T-helper 1 cell treated with Interleukin-12 subunit alpha and Interleukin-12 subunit beta and Interleukin-4 antibody, amounts not matched to agents 30 μg/mL and 1 μg/mL, for 36 hours (primary cell): ENCODE results near the gene UBXN10.

Experiments used
- H3K27ac Mint-ChIP-seq: one replicate; pipeline ENCODE4 v1.8.0; 2021; ENCODE audit warnings: mild to moderate bottlenecking, mixed read lengths
- H3K27me3 Mint-ChIP-seq: one replicate; pipeline ENCODE4 v1.8.0; 2021; ENCODE audit warnings: low read depth, mixed read lengths
- H3K36me3 Mint-ChIP-seq: one replicate; pipeline ENCODE4 v1.8.0; 2021; ENCODE audit warnings: low read depth, mixed read lengths
- H3K4me1 Mint-ChIP-seq: one replicate; pipeline ENCODE4 v1.8.0; 2021; ENCODE audit warnings: low read depth, mixed read lengths
- H3K4me3 Mint-ChIP-seq: one replicate; pipeline ENCODE4 v1.8.0; 2021; ENCODE audit warnings: mild to moderate bottlenecking, moderate library complexity, mixed read lengths
- H3K9me3 Mint-ChIP-seq: one replicate; pipeline ENCODE4 v1.8.0; 2021; ENCODE audit warnings: mixed read lengths

UBXN10 gene

GRCh38 chr1:20166051-20166450, 19.8 kb upstream of the UBXN10 start:
- Mint-ChIP-seq H3K4me3 (no peak overlapping the region), H3K4me1 (peaks cover 5% of the 10 kb centered on the region), H3K27me3 (peaks cover 5% of the 10 kb centered on the region), H3K9me3 (peaks cover 17% of the 10 kb centered on the region), H3K27ac (no peak overlapping the region), H3K36me3 (peaks cover 1% of the 10 kb centered on the region)

DNA sequence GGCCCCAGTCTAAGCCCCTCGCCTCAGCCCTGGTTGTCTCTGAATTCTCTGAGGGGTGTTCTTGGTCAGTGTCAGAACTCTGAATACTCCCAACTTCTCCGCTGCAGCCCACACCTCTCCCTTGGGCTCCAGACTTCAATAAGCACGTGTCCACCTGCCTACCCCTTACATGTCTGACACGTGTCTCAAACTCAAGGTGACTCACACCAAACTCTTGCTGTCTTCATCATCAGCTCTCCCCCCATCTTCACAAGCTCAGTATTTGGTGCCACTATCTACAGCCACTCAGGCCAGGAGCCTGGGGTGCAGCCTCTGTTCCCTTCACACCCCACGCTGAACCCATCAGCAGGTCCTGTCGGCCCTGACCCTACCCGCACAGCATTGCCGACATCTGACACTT, 18.8 kb upstream of the UBXN10 start:
- Mint-ChIP-seq H3K9me3 (peaks cover 9% of the 10 kb centered on the region), H3K4me3 (no peak overlapping the region), H3K27me3 (peaks cover 5% of the 10 kb centered on the region), H3K36me3 (peaks cover 1% of the 10 kb centered on the region), H3K27ac (no peak overlapping the region), H3K4me1 (peaks cover 12% of the 10 kb centered on the region)

DNA sequence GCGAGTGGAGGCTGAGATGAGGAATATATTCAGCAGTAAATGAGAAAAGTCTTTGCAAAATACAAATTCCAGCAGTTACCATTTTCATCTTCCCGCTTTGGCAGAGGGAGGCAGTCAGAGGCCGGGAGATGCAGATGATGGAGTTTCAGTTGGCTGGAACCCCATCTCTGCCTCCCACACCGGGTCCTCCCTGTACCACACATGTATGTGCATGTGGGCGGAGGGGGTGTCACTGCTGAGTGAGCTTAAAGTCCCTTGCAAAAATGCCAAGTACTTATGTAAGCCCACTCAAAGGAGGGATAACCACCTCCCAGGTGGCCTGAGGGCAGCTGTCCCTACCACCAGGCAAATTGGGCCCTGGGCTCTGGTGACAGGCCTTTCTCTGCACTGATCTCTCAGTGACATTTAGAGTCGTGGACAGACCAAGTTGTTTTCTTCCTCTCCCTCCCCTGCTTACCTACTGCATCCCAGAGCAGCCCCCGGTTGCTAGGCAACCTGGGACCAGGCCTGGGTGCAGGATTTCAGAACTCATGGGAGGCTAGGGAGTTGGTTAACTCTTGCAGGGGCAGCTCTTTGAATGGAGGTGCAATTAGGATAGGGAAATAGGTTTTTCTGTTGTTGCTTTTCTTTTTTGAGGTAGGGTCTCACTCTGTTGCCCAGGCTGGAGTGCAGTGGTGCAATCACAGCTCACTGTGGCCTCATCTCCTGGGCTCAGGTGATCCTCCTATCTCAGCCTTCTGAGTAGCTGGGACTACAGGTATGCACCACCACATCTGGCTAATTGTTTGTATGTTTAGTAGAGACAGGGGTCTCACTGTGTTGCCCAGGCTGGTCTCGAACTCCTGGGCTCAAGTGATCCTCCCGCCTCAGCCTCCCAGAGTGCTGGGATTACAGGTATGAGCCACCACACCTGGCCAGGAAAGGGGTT, 17.1 kb upstream of the UBXN10 start:
- Mint-ChIP-seq H3K4me3 (no peak overlapping the region), H3K27me3 (peaks cover 5% of the 10 kb centered on the region), H3K27ac (no peak overlapping the region), H3K4me1 (peaks cover 15% of the 10 kb centered on the region), H3K9me3 (peaks cover 3% of the 10 kb centered on the region), H3K36me3 (peaks cover 1% of the 10 kb centered on the region)

GRCh38 chr1:20169932-20170331, 16.0 kb upstream of the UBXN10 start:
- no peak overlapping the region for H3K4me3 Mint-ChIP-seq
- peaks cover 5% of the 10 kb centered on the region for H3K27me3 Mint-ChIP-seq
- peaks cover 3% of the 10 kb centered on the region for H3K9me3 Mint-ChIP-seq
- H3K27ac Mint-ChIP-seq = no peak overlapping the region
- no peaks in the 10 kb centered on the region for H3K36me3 Mint-ChIP-seq
- H3K4me1 Mint-ChIP-seq = peaks cover 19% of the 10 kb centered on the region

- Mint-ChIP-seq H3K27ac (no peak overlapping the region), H3K4me1 (peaks cover 25% of the 10 kb centered on the region), H3K36me3 (no peaks in the 10 kb centered on the region), H3K4me3 (no peak overlapping the region), H3K27me3 (no peaks in the 10 kb centered on the region), H3K9me3 (no peaks in the 10 kb centered on the region)
Measured at GRCh38 chr1:20172033-20172590, 13.8 kb upstream of the UBXN10 start.

DNA sequence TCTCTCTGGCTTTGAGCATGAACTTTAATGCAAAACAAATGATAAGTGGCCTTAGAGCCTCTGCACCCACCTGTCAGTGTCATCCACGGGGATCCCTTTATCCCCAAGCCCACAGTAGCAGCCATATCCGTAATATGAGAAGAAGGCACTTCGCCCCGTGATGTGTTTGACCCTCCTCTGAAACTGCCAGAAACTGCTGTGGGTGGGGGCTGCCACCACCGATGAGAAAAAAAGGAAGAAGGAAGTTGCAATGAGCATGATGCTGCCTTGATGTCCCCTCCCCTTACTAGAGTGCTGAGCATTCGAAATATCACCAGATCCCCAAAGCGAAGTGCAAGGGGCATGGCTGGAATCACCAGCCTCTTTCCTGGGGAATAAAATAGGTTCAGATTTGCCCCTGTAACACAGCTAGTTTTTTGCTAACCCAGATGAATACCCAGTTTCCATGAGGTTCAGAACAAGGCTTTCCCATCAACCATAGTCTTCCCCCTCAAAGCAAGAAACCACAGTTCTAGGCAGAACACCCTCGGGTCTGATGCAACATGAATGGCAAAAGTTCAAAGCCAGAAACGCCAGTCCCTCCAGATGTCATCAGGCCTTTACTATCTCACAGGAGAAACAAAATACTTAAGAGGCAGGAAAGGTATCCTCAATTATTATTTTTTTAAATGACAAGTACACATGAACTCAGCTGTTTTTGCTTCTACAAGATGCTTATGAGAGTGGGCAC, 10.8 kb upstream of the UBXN10 start:
- Mint-ChIP-seq H3K36me3 (no peaks in the 10 kb centered on the region), H3K4me3 (no peak overlapping the region), H3K4me1 (peaks cover 21% of the 10 kb centered on the region), H3K27ac (peak overlapping the region; percentile 46), H3K9me3 (peaks cover 11% of the 10 kb centered on the region), H3K27me3 (no peaks in the 10 kb centered on the region)

DNA sequence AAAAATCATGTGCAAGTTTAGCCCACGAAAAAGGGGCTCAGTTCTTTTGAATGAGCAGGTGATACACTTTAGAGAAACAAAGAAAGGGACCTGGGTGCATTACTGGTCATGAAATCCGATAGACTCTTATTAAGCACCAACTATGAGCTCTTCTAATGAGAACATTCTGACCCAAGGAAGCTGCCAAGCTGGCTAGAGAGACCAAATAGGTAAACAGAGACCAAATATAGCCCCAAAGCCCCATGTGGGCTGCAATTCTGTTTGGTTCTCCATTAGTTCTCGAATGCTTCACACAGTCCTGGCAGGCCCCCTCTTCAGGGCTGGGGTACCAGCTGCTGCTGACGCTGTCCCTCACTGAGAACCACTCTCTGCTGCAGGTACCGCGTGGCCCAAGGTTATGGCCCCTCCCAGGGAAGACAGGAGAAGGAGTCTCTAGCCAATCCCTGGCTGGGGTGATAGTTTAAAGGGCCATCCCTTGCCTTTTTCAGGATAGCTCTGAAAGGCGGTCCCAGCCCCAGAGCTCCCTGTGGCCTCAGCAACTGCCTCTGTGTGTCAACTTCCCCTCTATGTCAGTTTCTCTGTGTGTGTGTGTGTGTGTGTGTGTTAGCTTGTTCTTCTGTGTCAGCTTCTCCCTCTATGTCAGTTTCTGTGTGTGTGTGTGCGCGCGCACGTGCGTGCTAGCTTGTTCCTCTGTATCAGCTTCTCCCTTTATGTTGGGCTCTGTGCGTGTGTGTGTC, 7.1 kb upstream of the UBXN10 start:
- H3K27ac Mint-ChIP-seq = no peak overlapping the region
- H3K36me3 Mint-ChIP-seq = peaks cover 4% of the 10 kb centered on the region
- no peaks in the 10 kb centered on the region for H3K27me3 Mint-ChIP-seq
- H3K9me3 Mint-ChIP-seq = peaks cover 14% of the 10 kb centered on the region
- H3K4me3 Mint-ChIP-seq = no peak overlapping the region
- peaks cover 19% of the 10 kb centered on the region for H3K4me1 Mint-ChIP-seq

- Mint-ChIP-seq H3K4me1 (peaks cover 24% of the 10 kb centered on the region), H3K9me3 (peaks cover 14% of the 10 kb centered on the region), H3K27ac (no peak overlapping the region), H3K4me3 (no peak overlapping the region), H3K36me3 (peaks cover 9% of the 10 kb centered on the region), H3K27me3 (no peaks in the 10 kb centered on the region)
Measured at GRCh38 chr1:20179371-20180128, 6.3 kb upstream of the UBXN10 start.

GRCh38 chr1:20180129-20180843, 5.6 kb upstream of the UBXN10 start:
- peaks cover 14% of the 10 kb centered on the region for H3K9me3 Mint-ChIP-seq
- H3K27me3 Mint-ChIP-seq = no peaks in the 10 kb centered on the region
- peaks cover 25% of the 10 kb centered on the region for H3K4me1 Mint-ChIP-seq
- peaks cover 9% of the 10 kb centered on the region for H3K36me3 Mint-ChIP-seq
- H3K4me3 Mint-ChIP-seq = no peak overlapping the region
- no peak overlapping the region for H3K27ac Mint-ChIP-seq

GRCh38 chr1:20180844-20181207, 5.1 kb upstream of the UBXN10 start:
- Mint-ChIP-seq H3K36me3 (peaks cover 9% of the 10 kb centered on the region), H3K4me3 (no peak overlapping the region), H3K27ac (no peak overlapping the region), H3K27me3 (no peaks in the 10 kb centered on the region), H3K4me1 (peaks cover 25% of the 10 kb centered on the region), H3K9me3 (peaks cover 14% of the 10 kb centered on the region)

- Mint-ChIP-seq H3K27ac (no peak overlapping the region), H3K36me3 (peaks cover 9% of the 10 kb centered on the region), H3K4me1 (peaks cover 36% of the 10 kb centered on the region), H3K9me3 (peaks cover 14% of the 10 kb centered on the region), H3K4me3 (no peak overlapping the region), H3K27me3 (no peaks in the 10 kb centered on the region)
Measured at GRCh38 chr1:20182415-20182814, 3.5 kb upstream of the UBXN10 start.

DNA sequence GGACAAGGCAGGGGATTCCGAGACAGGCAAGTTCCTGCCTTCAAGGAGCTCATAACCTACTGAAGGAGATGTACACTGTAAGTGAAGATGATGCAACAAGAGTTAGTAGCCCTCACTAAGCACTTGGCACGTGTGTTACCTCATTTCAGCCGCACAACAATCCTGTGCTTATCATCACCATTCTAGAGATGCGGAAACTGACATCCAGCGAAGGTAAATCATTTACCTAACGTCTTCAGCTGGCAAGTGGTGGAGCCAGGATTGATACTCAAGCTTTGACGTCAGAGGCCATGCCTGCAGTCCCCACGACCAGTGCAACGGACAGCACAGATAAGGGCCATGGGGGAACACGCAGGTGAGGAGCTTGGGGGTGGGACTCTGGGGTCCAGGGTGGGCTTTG, 2.9 kb upstream of the UBXN10 start:
- Mint-ChIP-seq H3K27me3 (no peaks in the 10 kb centered on the region), H3K36me3 (peaks cover 9% of the 10 kb centered on the region), H3K9me3 (peaks cover 14% of the 10 kb centered on the region), H3K27ac (no peak overlapping the region), H3K4me3 (no peak overlapping the region), H3K4me1 (peaks cover 43% of the 10 kb centered on the region)

GRCh38 chr1:20183616-20184271, 2.2 kb upstream of the UBXN10 start:
- Mint-ChIP-seq H3K27ac (peak overlapping the region; percentile 38), H3K36me3 (peaks cover 13% of the 10 kb centered on the region), H3K4me1 (peaks cover 50% of the 10 kb centered on the region), H3K9me3 (peaks cover 14% of the 10 kb centered on the region), H3K27me3 (no peaks in the 10 kb centered on the region), H3K4me3 (no peak overlapping the region)
